GM12872 (cell line): ENCODE measurements around the gene AP2S1.

Experiments used
- CTCF ChIP-seq: IDR thresholded peaks from 3 replicates; pipeline ENCODE4 v1.5.1; 2011; ENCODE audit warnings: low read depth, mild to moderate bottlenecking, low read length, moderate library complexity; ENCODE audit not compliant: insufficient read depth

The AP2S1 gene

GRCh38 chr19:46875657-46876056 lies 25.0 kb upstream of the AP2S1 start:
- TF ChIP-seq CTCF: no peak

GRCh38 chr19:46875234-46875633 lies 24.6 kb upstream of the AP2S1 start:
- no peak for TF ChIP-seq CTCF

GRCh38 chr19:46872967-46873366 lies 22.3 kb upstream of the AP2S1 start:
- no peak for TF ChIP-seq CTCF

GRCh38 chr19:46868025-46868802 lies 17.6 kb upstream of the AP2S1 start:
- TF ChIP-seq CTCF: no peak

GRCh38 chr19:46867170-46867569 lies 16.5 kb upstream of the AP2S1 start:
- no peak for TF ChIP-seq CTCF

- no peak for TF ChIP-seq CTCF
Measured at GRCh38 chr19:46866407-46867136, 15.9 kb upstream of the AP2S1 start.

GRCh38 chr19:46863818-46864629 lies 13.4 kb upstream of the AP2S1 start:
- no peak for TF ChIP-seq CTCF
